Caco-2 (cell line): ENCODE measurements around the gene PRSS57. TPM values are rescaled to one million over a fixed set of nuclear protein-coding genes. Genes with fewer than 3 reads are reported as not detected.

ENCODE experiments used
- BruUV-seq: library from RNA; stranded (reverse); fragments of 400-500 nt; replicated peaks from 2 replicates; lab custom pipeline; 2021; lab: Mats Ljungman, UMichigan
- CTCF ChIA-PET: fragments of 300-600 bp; sonication (Branson Sonifier 250); formaldehyde crosslinking; loops from one replicate; lab custom pipeline; 2022; ENCODE audit warnings: antibody characterized with exemption; lab: Charles Lee
- POLR2A ChIA-PET: fragments of 300-600 bp; sonication (Branson Sonifier 250); formaldehyde crosslinking; loops from one replicate; lab custom pipeline; 2022; ENCODE audit warnings: antibody characterized with exemption; lab: Charles Lee
- DNase-seq, 2 experiments: peaks; one replicate each; pipeline versions ENCODE4 v3.0.0 to v3.0.0-alpha.2; 2020 to 2022
- H3K27me3 ChIP-seq: replicated peaks from 2 replicates; pipeline ENCODE4 v1.6.0; 2011; ENCODE audit warnings: low read length; ENCODE audit not compliant: control insufficient read depth, insufficient read depth
- H3K36me3 ChIP-seq: 2 replicates; pipeline ENCODE4 v1.5.1; 2011; ENCODE audit warnings: low read length; ENCODE audit not compliant: control insufficient read depth, insufficient read depth
- H3K4me1 ChIP-seq: fragments of 250-450 bp; sonication (Bioruptor Pico); 2 replicates; pipeline ENCODE4 v1.5.1; 2020; ENCODE audit warnings: mild to moderate bottlenecking
- H3K4me3 ChIP-seq: 2 replicates; pipeline ENCODE4 v1.5.1; 2011; ENCODE audit warnings: low read depth, mild to moderate bottlenecking, control low read depth, low read length
- H3K9me3 ChIP-seq: fragments of 250-450 bp; sonication (Bioruptor Pico); 2 replicates; pipeline ENCODE4 v1.5.1; 2020; ENCODE audit warnings: mild to moderate bottlenecking, moderate library complexity
- H3K27ac Mint-ChIP-seq: one replicate; pipeline ENCODE4 v1.8.0; 2022; ENCODE audit warnings: mixed read lengths; ENCODE audit not compliant: unreplicated experiment
- H3K27me3 Mint-ChIP-seq: one replicate; pipeline ENCODE4 v1.8.0; 2022; ENCODE audit warnings: mixed read lengths; ENCODE audit not compliant: insufficient read depth, unreplicated experiment
- H3K36me3 Mint-ChIP-seq: one replicate; pipeline ENCODE4 v1.8.0; 2022; ENCODE audit warnings: mild to moderate bottlenecking, mixed read lengths; ENCODE audit not compliant: insufficient read depth, unreplicated experiment
- H3K4me1 Mint-ChIP-seq: one replicate; pipeline ENCODE4 v1.8.0; 2022; ENCODE audit warnings: low read depth, mixed read lengths; ENCODE audit not compliant: unreplicated experiment
- H3K4me3 Mint-ChIP-seq: one replicate; pipeline ENCODE4 v1.8.0; 2022; ENCODE audit warnings: mild to moderate bottlenecking, moderate library complexity, mixed read lengths; ENCODE audit not compliant: unreplicated experiment
- H3K9me3 Mint-ChIP-seq: one replicate; pipeline ENCODE4 v1.8.0; 2022; ENCODE audit warnings: mixed read lengths; ENCODE audit not compliant: unreplicated experiment
- intact Hi-C: fragments of 100-400 bp; cut with micrococcal nuclease; formaldehyde crosslinking; loops from one replicate; pipeline ENCODE4 v1.10.0; 2022; ENCODE audit not compliant: unreplicated experiment
- total RNA-seq: library from RNA; stranded (reverse); gene quantifications from 2 replicates; pipeline ENCODE4 v1.2.3, GENCODE V29; 2022
- TF ChIP-seq, protein P1 (sequence below), 2 experiments: fragments of 200-600 bp in 1 of 2; IDR thresholded peaks; 1 replicate in 1 of 2; 2 replicates in 1 of 2; pipeline versions ENCODE4 v1.5.1 to v1.8.0; 2011 to 2022; ENCODE audit warnings: antibody characterized with exemption in 1 of 2, control low read depth in 1 of 2, inconsistent platforms in 1 of 2, low read depth in 1 of 2, low read length in 1 of 2, mild to moderate bottlenecking in 1 of 2, moderate library complexity in 1 of 2; ENCODE audit not compliant: insufficient read depth in 1 of 2, severe bottlenecking in 1 of 2, unreplicated experiment in 1 of 2

PRSS57 gene
- total RNA-seq, 1 experiment from 2014 or later = not detected

DNA sequence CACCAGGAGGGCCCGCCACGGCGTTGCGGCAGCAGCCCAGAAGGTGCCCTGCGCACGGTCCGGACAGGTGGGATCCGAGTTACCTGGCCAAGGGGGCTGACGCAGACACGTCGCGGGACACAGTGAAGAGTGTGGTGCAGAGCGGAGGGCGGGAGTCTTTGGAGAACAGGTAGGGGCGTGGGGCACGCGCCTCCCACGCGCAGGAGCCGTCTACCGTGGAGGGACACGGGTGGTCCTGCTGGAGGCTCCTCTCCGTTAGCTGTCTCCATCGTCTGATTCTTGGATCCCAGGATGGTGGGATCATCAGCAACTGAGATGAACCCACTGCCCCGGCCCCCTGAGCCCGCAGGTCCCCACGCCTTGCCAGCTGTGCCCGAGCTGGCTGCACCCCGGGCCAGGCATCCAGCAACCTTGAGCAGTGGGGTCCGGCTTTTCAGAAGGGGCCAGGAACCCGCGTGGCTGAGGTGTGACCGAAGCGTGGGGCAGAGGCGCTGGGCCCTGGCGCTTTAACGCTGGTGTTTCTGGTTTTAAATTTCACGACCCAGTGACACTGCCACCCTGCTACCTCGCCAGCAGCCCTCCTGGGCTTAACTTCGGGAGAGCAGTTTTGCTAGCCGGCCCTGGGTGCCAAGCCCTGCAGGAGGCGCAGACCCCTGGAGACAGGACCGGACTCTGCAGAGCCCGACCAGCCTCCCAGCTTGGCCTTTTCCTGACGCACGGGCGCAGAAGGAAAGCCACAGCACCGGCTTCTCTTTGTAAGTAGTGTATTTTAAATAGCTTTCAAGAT, 48.3 kb downstream of the PRSS57 start:
- ChIA-PET CTCF (no interaction called here), POLR2A (no interaction called here)
- intact Hi-C loops = no loop called here
- TF ChIP-seq, protein P1, sequence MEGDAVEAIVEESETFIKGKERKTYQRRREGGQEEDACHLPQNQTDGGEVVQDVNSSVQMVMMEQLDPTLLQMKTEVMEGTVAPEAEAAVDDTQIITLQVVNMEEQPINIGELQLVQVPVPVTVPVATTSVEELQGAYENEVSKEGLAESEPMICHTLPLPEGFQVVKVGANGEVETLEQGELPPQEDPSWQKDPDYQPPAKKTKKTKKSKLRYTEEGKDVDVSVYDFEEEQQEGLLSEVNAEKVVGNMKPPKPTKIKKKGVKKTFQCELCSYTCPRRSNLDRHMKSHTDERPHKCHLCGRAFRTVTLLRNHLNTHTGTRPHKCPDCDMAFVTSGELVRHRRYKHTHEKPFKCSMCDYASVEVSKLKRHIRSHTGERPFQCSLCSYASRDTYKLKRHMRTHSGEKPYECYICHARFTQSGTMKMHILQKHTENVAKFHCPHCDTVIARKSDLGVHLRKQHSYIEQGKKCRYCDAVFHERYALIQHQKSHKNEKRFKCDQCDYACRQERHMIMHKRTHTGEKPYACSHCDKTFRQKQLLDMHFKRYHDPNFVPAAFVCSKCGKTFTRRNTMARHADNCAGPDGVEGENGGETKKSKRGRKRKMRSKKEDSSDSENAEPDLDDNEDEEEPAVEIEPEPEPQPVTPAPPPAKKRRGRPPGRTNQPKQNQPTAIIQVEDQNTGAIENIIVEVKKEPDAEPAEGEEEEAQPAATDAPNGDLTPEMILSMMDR (IDR thresholded peaks at IDR 0.05; ENCODE audit: insufficient read depth in 1 of 2, low read depth in 1 of 2, low read length in 1 of 2, severe bottlenecking in 1 of 2, unreplicated experiment in 1 of 2) = no peak
- H3K9me3 Mint-ChIP-seq = no peaks in the 10 kb centered on the region
- Histone ChIP-seq H3K9me3 (no peaks in the 10 kb centered on the region), H3K4me1 (no peaks in the 10 kb centered on the region), H3K36me3 (no peaks in the 10 kb centered on the region), H3K4me3 (no peak overlapping the region), H3K27me3 (no peaks in the 10 kb centered on the region)
- no peak overlapping the region for H3K4me3 Mint-ChIP-seq
- DNase-seq = no peak
- peaks cover 43% of the 10 kb centered on the region for H3K36me3 Mint-ChIP-seq
- no TSS peak for BruUV-seq
- no peak overlapping the region for H3K27ac Mint-ChIP-seq
- H3K4me1 Mint-ChIP-seq = no peaks in the 10 kb centered on the region
- H3K27me3 Mint-ChIP-seq = no peaks in the 10 kb centered on the region

DNA sequence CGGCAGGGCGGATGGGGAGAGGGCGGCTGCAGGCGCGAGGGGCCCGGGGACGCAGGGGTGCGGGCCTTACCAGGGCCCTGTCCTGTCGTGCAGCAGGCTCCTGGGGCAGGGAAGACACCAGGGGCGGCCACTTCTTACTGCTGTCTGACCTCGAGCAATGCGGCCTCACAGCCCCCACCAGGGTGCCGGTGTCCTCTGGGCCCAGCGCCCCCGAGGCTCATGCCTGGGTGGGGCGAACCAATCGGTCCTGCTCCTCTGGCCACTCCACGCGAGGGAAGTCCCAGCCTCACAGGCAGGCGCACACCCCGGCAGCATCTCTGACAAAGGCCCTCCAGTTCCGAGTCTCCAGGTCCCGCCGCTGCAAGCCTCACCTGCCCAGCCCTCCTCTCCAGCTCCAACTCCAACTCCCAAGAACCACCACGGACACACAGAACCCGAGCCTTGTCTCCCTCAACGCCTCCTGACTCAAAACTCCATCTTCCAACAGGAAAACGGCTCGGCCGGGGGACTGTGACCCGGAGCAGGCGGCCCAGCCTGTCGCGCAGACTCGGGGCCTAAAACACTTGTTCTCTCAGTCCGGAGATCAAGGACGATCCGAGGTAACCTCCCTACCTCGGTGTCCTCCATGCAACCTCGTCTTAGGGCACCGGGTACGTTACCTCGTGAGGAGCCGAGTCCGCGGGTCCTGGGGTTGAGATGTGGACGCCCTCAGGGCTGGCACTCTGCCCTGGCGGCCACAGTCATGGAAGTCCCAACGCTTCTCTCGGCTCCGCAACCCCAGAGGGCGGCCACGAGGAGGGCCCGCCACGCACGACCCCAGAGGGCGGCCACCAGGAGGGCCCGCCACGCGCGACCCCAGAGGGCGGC, 49.1 kb downstream of the PRSS57 start:
- no TSS peak for BruUV-seq
- ChIA-PET POLR2A (no interaction called here), CTCF (no interaction called here)
- TF ChIP-seq, protein P1 (IDR thresholded peaks at IDR 0.05; ENCODE audit: insufficient read depth in 1 of 2, low read depth in 1 of 2, low read length in 1 of 2, severe bottlenecking in 1 of 2, unreplicated experiment in 1 of 2) = no peak
- H3K4me1 Mint-ChIP-seq = no peaks in the 10 kb centered on the region
- H3K9me3 Mint-ChIP-seq = no peaks in the 10 kb centered on the region
- no peaks in the 10 kb centered on the region for H3K27me3 Mint-ChIP-seq
- H3K27me3 ChIP-seq = no peaks in the 10 kb centered on the region
- no peak overlapping the region for H3K27ac Mint-ChIP-seq
- no peak overlapping the region for H3K4me3 ChIP-seq
- H3K4me1 ChIP-seq = no peaks in the 10 kb centered on the region
- peaks cover 41% of the 10 kb centered on the region for H3K36me3 Mint-ChIP-seq
- no peak for DNase-seq
- H3K4me3 Mint-ChIP-seq = no peak overlapping the region
- no peaks in the 10 kb centered on the region for H3K36me3 ChIP-seq
- intact Hi-C loops = no loop called here
- no peaks in the 10 kb centered on the region for H3K9me3 ChIP-seq

DNA sequence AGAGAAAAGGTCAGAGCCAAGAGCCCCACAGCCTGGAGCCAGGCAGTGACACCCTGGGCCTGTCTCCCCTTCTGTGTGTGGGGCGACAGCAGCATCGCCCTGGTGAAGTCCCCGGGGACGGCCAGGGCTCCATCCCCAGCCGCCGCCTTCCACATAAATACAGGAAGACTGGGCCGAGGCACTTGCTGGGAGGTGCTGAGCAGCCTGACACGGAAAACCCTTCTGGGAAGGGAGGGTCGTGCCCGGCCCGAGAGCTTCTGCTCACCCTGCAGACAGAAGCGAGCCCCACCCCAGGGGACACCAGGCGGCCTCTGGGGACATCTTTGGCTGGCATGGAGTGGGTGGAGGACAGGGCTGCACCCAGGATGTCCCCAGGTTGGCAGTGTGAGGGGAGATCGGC, 50.5 kb downstream of the PRSS57 start:
- no peaks in the 10 kb centered on the region for H3K9me3 ChIP-seq
- no peak for DNase-seq
- ChIA-PET CTCF (no interaction called here), POLR2A (interaction anchor here (0.5 kb wide), 1 partner anchor 73 kb away, joined by 3 read pairs; the partner anchor contains the start of gene BSG)
- Mint-ChIP-seq H3K27ac (no peak overlapping the region), H3K36me3 (peaks cover 33% of the 10 kb centered on the region), H3K4me3 (no peak overlapping the region), H3K27me3 (no peaks in the 10 kb centered on the region), H3K9me3 (no peaks in the 10 kb centered on the region), H3K4me1 (no peaks in the 10 kb centered on the region)
- intact Hi-C loops = no loop called here
- no peaks in the 10 kb centered on the region for H3K27me3 ChIP-seq
- H3K4me1 ChIP-seq = no peaks in the 10 kb centered on the region
- H3K36me3 ChIP-seq = no peaks in the 10 kb centered on the region
- BruUV-seq = no TSS peak
- TF ChIP-seq, protein P1 (IDR thresholded peaks at IDR 0.05; ENCODE audit: insufficient read depth in 1 of 2, low read depth in 1 of 2, low read length in 1 of 2, severe bottlenecking in 1 of 2, unreplicated experiment in 1 of 2) = no peak
- H3K4me3 ChIP-seq = no peak overlapping the region
